ENCODE measurements around the gene SLC38A4.

SLC38A4 gene

GRCh38 chr12:46804054-46804453 is 21.7 kb downstream of the SLC38A4 start:
- TF ChIP-seq CTCF (IDR thresholded peaks at IDR 0.05; ENCODE audit: insufficient read depth, low read length, missing control alignments), result no peak
- no peak overlapping the region for H3K4me3 ChIP-seq (ENCODE audit: low read depth, low read length)
- no peak for DNase-seq (ENCODE audit: low read depth, low spot score)
- ChIA-PET CTCF (no interaction called here), POLR2A (no interaction called here)

- ChIA-PET CTCF (no interaction called here), POLR2A (no interaction called here)
- no peak for TF ChIP-seq CTCF (IDR thresholded peaks at IDR 0.05; ENCODE audit: insufficient read depth, low read length, missing control alignments)
- no peak for DNase-seq (ENCODE audit: low read depth, low spot score)
- no peak overlapping the region for H3K4me3 ChIP-seq (ENCODE audit: low read depth, low read length)
Observed at GRCh38 chr12:46803517-46803916, 22.3 kb downstream of the SLC38A4 start.

DNA sequence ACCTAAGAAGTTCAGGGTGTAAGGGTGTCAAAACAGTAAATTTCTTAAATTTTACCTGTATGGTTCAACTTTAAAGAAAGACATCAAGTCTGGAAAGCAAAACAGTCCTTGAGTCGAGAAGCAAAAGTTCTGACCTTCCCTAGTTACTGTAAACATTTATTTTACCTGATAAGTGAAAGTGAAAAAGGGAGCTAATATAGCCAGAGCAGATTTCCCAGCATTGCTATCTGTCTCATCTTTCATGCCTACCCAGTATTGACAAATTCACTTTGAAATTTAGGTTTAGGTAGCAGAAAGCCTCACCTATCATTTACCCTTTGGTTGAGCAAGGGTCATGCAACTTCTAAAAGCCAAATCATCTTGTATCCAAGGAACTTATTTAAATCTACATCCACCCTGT is 24.5 kb downstream of the SLC38A4 start:
- ChIA-PET CTCF (no interaction called here), POLR2A (no interaction called here)

GRCh38 chr12:46800160-46800559 is 25.6 kb downstream of the SLC38A4 start:
- ChIA-PET CTCF (no interaction called here), POLR2A (no interaction called here)
- no peak for TF ChIP-seq CTCF (IDR thresholded peaks at IDR 0.05; ENCODE audit: insufficient read depth, low read length, missing control alignments)
- no peak for DNase-seq (ENCODE audit: low read depth, low spot score)
- H3K4me3 ChIP-seq (ENCODE audit: low read depth, low read length), result no peak overlapping the region

More for the DNA sequence above, 24.5 kb downstream of the SLC38A4 start:
- TF ChIP-seq CTCF (IDR thresholded peaks at IDR 0.05; ENCODE audit: insufficient read depth, low read length, missing control alignments), result no peak
- H3K4me3 ChIP-seq (ENCODE audit: low read depth, low read length), result no peak overlapping the region
- no peak for DNase-seq (ENCODE audit: low read depth, low spot score)

DNA sequence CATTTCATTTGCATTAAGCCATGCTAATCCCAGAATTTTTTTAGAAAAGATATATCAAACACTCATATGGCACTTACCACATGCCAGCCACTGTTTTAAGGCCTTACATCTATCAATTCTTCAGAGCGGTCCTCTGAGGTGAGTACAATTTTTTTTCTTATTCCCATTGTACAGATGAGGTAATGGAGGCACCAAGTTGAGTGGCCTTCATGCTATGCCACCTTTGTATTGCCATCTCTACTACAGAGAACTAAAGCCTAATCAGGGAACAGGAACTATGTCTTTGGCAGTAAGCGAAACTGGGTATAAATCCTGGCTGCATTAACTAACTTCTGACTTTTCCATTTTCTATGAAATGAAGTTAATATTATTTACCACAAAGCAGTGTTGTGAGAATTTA is 27.1 kb downstream of the SLC38A4 start:
- POLR2A ChIA-PET, result no interaction called here
- no peak for TF ChIP-seq CTCF (IDR thresholded peaks at IDR 0.05; ENCODE audit: insufficient read depth, low read length, missing control alignments)
- no peak for DNase-seq (ENCODE audit: low read depth, low spot score)
- no peak overlapping the region for H3K4me3 ChIP-seq (ENCODE audit: low read depth, low read length)
- CTCF ChIA-PET, result no interaction called here

- DNase-seq (ENCODE audit: low read depth, low spot score), result no peak
- POLR2A ChIA-PET, result no interaction called here
- CTCF ChIA-PET, result no interaction called here
- no peak for TF ChIP-seq CTCF (IDR thresholded peaks at IDR 0.05; ENCODE audit: insufficient read depth, low read length, missing control alignments)
- no peak overlapping the region for H3K4me3 ChIP-seq (ENCODE audit: low read depth, low read length)
Observed at GRCh38 chr12:46798056-46798455, 27.7 kb downstream of the SLC38A4 start.

Data from AG04449 (cell line).